Measurements from ENCODE around the gene AGRN. TPM values are rescaled to one million over a fixed set of nuclear protein-coding genes. Genes with fewer than 3 reads are reported as not detected.
"Not testable (repeated sequence)": the region's sequence is repeated elsewhere in the genome, so short reads cannot be mapped to it uniquely, and the experiment has no call there.

The AGRN gene
- total RNA-seq, 1 donor from 2014 or later, result 374 TPM

- Mint-ChIP-seq H3K9me3 (ENCODE audit: unreplicated experiment) (no peaks in the 10 kb centered on the region), H3K4me3 (ENCODE audit: unreplicated experiment) (no peak overlapping the region), H3K27ac (ENCODE audit: unreplicated experiment) (no peak overlapping the region), H3K4me1 (ENCODE audit: unreplicated experiment) (no peaks in the 10 kb centered on the region), H3K27me3 (ENCODE audit: unreplicated experiment) (peaks cover 2% of the 10 kb centered on the region), H3K36me3 (ENCODE audit: low read depth, unreplicated experiment) (no peaks in the 10 kb centered on the region)
- TF ChIP-seq, protein P1, sequence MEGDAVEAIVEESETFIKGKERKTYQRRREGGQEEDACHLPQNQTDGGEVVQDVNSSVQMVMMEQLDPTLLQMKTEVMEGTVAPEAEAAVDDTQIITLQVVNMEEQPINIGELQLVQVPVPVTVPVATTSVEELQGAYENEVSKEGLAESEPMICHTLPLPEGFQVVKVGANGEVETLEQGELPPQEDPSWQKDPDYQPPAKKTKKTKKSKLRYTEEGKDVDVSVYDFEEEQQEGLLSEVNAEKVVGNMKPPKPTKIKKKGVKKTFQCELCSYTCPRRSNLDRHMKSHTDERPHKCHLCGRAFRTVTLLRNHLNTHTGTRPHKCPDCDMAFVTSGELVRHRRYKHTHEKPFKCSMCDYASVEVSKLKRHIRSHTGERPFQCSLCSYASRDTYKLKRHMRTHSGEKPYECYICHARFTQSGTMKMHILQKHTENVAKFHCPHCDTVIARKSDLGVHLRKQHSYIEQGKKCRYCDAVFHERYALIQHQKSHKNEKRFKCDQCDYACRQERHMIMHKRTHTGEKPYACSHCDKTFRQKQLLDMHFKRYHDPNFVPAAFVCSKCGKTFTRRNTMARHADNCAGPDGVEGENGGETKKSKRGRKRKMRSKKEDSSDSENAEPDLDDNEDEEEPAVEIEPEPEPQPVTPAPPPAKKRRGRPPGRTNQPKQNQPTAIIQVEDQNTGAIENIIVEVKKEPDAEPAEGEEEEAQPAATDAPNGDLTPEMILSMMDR (IDR thresholded peaks at IDR 0.05; ENCODE audit: unreplicated experiment), result no peak
- DNase-seq (ENCODE audit: low spot score), result no peak
These were observed 79.7 kb downstream of the AGRN start for GRCh38 chr1:1099506-1100183.

DNA sequence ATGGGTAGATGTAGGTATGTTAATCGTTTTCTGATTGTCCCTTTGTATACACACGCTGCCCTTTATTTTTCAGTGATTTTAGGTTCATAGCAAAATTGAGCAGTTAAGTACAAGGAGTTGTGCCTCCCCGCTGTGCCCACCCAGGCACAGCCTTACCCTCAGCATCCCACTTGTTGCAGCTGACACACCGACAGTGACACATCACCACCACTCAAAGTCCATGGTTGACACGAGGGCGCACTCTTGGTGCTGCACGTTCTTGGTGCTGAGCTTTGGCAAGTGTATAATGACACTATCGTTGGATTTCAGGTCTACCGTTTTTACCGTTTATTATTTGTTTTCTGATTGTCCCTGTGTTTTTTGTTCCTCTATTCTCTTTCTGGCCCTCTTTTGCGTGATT lies 80.4 kb downstream of the AGRN start:
- no peaks in the 10 kb centered on the region for H3K9me3 Mint-ChIP-seq (ENCODE audit: unreplicated experiment)
- H3K27me3 Mint-ChIP-seq (ENCODE audit: unreplicated experiment), result peaks cover 2% of the 10 kb centered on the region
- H3K27ac Mint-ChIP-seq (ENCODE audit: unreplicated experiment), result no peak overlapping the region
- no peaks in the 10 kb centered on the region for H3K36me3 Mint-ChIP-seq (ENCODE audit: low read depth, unreplicated experiment)
- TF ChIP-seq, protein P1 (IDR thresholded peaks at IDR 0.05; ENCODE audit: unreplicated experiment), result no peak
- H3K4me3 Mint-ChIP-seq (ENCODE audit: unreplicated experiment), result no peak overlapping the region
- no peak for DNase-seq (ENCODE audit: low spot score)
- no peaks in the 10 kb centered on the region for H3K4me1 Mint-ChIP-seq (ENCODE audit: unreplicated experiment)

- H3K4me1 Mint-ChIP-seq (ENCODE audit: unreplicated experiment), result no peaks in the 10 kb centered on the region
- peaks cover 7% of the 10 kb centered on the region for H3K36me3 Mint-ChIP-seq (ENCODE audit: low read depth, unreplicated experiment)
- TF ChIP-seq, protein P1 (IDR thresholded peaks at IDR 0.05; ENCODE audit: unreplicated experiment), result no peak
- H3K9me3 Mint-ChIP-seq (ENCODE audit: unreplicated experiment), result no peaks in the 10 kb centered on the region
- no peak overlapping the region for H3K27ac Mint-ChIP-seq (ENCODE audit: unreplicated experiment)
- H3K27me3 Mint-ChIP-seq (ENCODE audit: unreplicated experiment), result peaks cover 2% of the 10 kb centered on the region
- H3K4me3 Mint-ChIP-seq (ENCODE audit: unreplicated experiment), result no peak overlapping the region
- DNase-seq (ENCODE audit: low spot score), result no peak
These were observed 81.6 kb downstream of the AGRN start for GRCh38 chr1:1101503-1101902.

DNA sequence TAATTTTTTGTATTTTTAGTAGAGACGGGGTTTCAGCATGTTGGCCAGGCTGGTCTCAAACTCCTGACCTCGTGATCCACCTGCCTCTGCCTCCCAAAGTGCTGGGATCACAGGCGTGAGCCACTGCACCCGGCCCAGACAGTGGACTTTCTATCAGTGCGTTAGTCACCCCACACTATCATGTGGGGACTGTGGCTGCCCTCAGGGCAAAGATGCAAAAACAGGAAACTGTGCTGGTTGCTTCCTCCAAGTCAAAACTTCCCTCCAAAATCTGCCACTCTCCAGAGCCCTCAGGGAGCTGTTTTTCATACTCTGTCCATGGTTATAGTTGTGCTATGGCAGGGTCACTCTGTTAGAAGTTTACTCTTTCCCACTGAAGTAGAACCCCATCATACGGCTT lies 84.2 kb downstream of the AGRN start:
- not testable (repeated sequence) for H3K9me3 Mint-ChIP-seq (ENCODE audit: unreplicated experiment); DNase-seq (ENCODE audit: low spot score)

More for the DNA sequence above, 84.2 kb downstream of the AGRN start:
- H3K27ac Mint-ChIP-seq (ENCODE audit: unreplicated experiment); H3K27me3 Mint-ChIP-seq (ENCODE audit: unreplicated experiment); H3K36me3 Mint-ChIP-seq (ENCODE audit: low read depth, unreplicated experiment); H3K4me1 Mint-ChIP-seq (ENCODE audit: unreplicated experiment); H3K4me3 Mint-ChIP-seq (ENCODE audit: unreplicated experiment): not testable (repeated sequence)

Other genes starting within 250 kb of the AGRN start
- gene SAMD11, start 96.2 kb upstream of the AGRN start, total RNA-seq (ENCODE audit: unreplicated experiment), result not detected
- gene NOC2L, start 60.9 kb upstream of the AGRN start, total RNA-seq (ENCODE audit: unreplicated experiment), result 56.5 TPM
- gene KLHL17, start 59.5 kb upstream of the AGRN start, total RNA-seq (ENCODE audit: unreplicated experiment), result 18.7 TPM
- gene PLEKHN1, start 53.6 kb upstream of the AGRN start, total RNA-seq (ENCODE audit: unreplicated experiment), result not detected
- not detected for gene PERM1, start 38.0 kb upstream of the AGRN start, total RNA-seq (ENCODE audit: unreplicated experiment)
- 144 TPM for gene HES4, start 20.0 kb upstream of the AGRN start, total RNA-seq (ENCODE audit: unreplicated experiment)
- gene ISG15, start 6.6 kb upstream of the AGRN start, total RNA-seq (ENCODE audit: unreplicated experiment), result 33.3 TPM
- not detected for gene RNF223, start 54.2 kb downstream of the AGRN start, total RNA-seq (ENCODE audit: unreplicated experiment)
- 16.6 TPM for gene C1orf159, start 96.0 kb downstream of the AGRN start, total RNA-seq (ENCODE audit: unreplicated experiment)
- gene TTLL10, start 153.8 kb downstream of the AGRN start, total RNA-seq (ENCODE audit: unreplicated experiment), result not detected
- not detected for gene TNFRSF18, start 186.5 kb downstream of the AGRN start, total RNA-seq (ENCODE audit: unreplicated experiment)
- gene TNFRSF4, start 194.0 kb downstream of the AGRN start, total RNA-seq (ENCODE audit: unreplicated experiment), result 0.80 TPM
- 130 TPM for gene SDF4, start 211.9 kb downstream of the AGRN start, total RNA-seq (ENCODE audit: unreplicated experiment)
- gene B3GALT6, start 212.1 kb downstream of the AGRN start, total RNA-seq (ENCODE audit: unreplicated experiment), result 43.2 TPM
- 0.69 TPM for gene C1QTNF12, start 226.6 kb downstream of the AGRN start, total RNA-seq (ENCODE audit: unreplicated experiment)

Data from endothelial cell (in vitro differentiated cells).